Measurements from ENCODE around the gene RPP40.
"Not testable (repeated sequence)": the region's sequence is repeated elsewhere in the genome, so short reads cannot be mapped to it uniquely, and the experiment has no call there.

The RPP40 gene

GRCh38 chr6:5012519-5012918 lies 8.7 kb upstream of the RPP40 start:
- no peak for DNase-seq

GRCh38 chr6:5011346-5011745 lies 7.5 kb upstream of the RPP40 start:
- no peak for DNase-seq

GRCh38 chr6:5007531-5007930 lies 3.7 kb upstream of the RPP40 start:
- DNase-seq, result no peak

GRCh38 chr6:5006222-5006621 lies 2.4 kb upstream of the RPP40 start:
- no peak for DNase-seq

GRCh38 chr6:5005038-5005433 lies 1.2 kb upstream of the RPP40 start:
- not testable (repeated sequence) for DNase-seq

GRCh38 chr6:5004373-5005037 lies 668 bp upstream of the RPP40 start:
- DNase-seq, result no peak

GRCh38 chr6:4999586-4999985 lies 4.3 kb downstream of the RPP40 start:
- no peak for DNase-seq

- DNase-seq, result no peak
Measured at GRCh38 chr6:4997862-4998261, 6.0 kb downstream of the RPP40 start.

- no peak for DNase-seq
Measured at GRCh38 chr6:4994741-4995140, 9.1 kb downstream of the RPP40 start.

- DNase-seq, result no peak
Measured at GRCh38 chr6:4987432-4987831, 16.4 kb downstream of the RPP40 start.

- DNase-seq, result no peak
Measured at GRCh38 chr6:4986999-4987398, 16.8 kb downstream of the RPP40 start.

- no peak for DNase-seq
Measured at GRCh38 chr6:4983322-4983721, 20.5 kb downstream of the RPP40 start.

- no peak for DNase-seq
Measured at GRCh38 chr6:4981761-4982160, 22.1 kb downstream of the RPP40 start.

- DNase-seq, result no peak
Measured at GRCh38 chr6:4979426-4979825, 24.4 kb downstream of the RPP40 start.

- DNase-seq, result no peak
Measured at GRCh38 chr6:4977468-4977867, 26.4 kb downstream of the RPP40 start.

- no peak for DNase-seq
Measured at GRCh38 chr6:4975506-4975905, 28.3 kb downstream of the RPP40 start.

GRCh38 chr6:4974962-4975361 lies 28.9 kb downstream of the RPP40 start:
- no peak for DNase-seq

GRCh38 chr6:4973982-4974745 lies 29.7 kb downstream of the RPP40 start:
- no peak for DNase-seq

- DNase-seq, result no peak
Measured at GRCh38 chr6:4973415-4973814, 30.4 kb downstream of the RPP40 start.

- no peak for DNase-seq
Measured at GRCh38 chr6:4972438-4972837, 31.4 kb downstream of the RPP40 start.

- DNase-seq, result no peak
Measured at GRCh38 chr6:4971851-4972250, 32.0 kb downstream of the RPP40 start.

GRCh38 chr6:4970739-4971395 lies 33.0 kb downstream of the RPP40 start:
- DNase-seq, result no peak

- DNase-seq, result no peak
Measured at GRCh38 chr6:4969609-4970285, 34.1 kb downstream of the RPP40 start.
